ENCODE data around the gene GPR157. TPM values are rescaled to one million over a fixed set of nuclear protein-coding genes. Genes with fewer than 3 reads are reported as not detected.
"Not testable (repeated sequence)": the region's sequence is repeated elsewhere in the genome, so short reads cannot be mapped to it uniquely, and the experiment has no call there.

The GPR157 gene
- total RNA-seq, 1 experiment from 2014 or later: 9.5 TPM

- no peak for DNase-seq (ENCODE audit: extremely low read depth, low read depth)
Measured at GRCh38 chr1:9120312-9120958, 8.5 kb downstream of the GPR157 start.

GRCh38 chr1:9119745-9120144 is 9.2 kb downstream of the GPR157 start:
- no peak for DNase-seq (ENCODE audit: extremely low read depth, low read depth)

DNA sequence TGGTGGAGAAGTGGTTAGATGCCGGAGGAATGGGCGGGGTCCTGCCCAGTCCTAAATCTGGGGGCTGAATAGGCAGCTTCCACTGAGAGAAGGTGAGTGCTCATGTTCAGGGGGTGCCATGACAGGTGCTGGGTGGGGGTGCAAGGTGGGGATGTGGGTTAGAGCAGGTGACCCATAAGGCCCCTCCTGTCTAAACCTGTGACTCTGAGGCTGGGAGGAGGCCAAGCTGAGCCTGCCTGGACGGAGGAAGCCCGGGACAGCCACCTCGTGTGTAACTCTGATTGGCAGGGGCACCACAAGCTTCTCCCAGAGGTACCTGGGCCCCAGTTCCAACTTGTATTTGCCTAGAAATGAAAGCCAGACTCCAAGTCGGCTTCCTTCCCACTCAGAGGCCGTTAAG is 10.7 kb downstream of the GPR157 start:
- no peak for DNase-seq (ENCODE audit: extremely low read depth, low read depth)

DNA sequence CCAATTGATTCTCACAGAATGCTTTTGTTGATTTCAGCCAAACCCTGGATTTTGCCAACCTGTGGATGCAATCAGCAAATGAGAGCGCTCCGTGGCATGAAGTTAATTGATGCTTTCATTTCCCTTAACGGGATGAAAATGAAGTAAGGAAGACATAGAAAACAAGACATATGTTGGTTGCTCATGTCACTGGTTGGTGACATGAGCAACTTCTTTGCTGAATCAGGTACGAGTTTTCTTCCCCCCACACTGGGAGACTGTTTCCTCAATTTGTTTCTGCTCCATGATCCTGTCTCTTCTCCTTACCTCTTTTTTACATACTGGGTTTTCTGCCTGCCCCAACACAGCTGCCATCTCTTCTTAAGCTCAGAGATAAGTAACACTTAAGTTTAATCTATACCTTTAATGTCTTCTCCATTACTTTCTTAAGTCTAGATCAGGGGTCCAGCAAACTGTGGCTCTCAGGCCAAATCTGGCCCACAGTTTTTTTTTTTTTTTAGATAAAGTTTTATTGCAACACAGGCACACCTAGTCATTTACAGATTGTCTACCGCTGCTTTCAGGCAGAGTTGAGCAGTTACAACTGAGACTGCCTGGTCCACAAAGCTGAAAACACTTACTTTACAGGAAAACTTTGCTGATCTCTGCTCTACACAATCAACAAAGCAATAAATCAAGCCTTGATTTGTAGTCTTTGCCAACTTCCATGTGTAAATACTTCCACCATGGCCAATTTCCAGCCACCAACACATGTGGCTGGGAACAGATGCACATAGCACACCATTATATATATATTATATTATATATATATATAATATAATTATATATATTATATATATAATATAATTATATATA is 13.3 kb downstream of the GPR157 start:
- DNase-seq (ENCODE audit: extremely low read depth, low read depth): no peak

GRCh38 chr1:9112961-9113880 is 15.7 kb downstream of the GPR157 start:
- peak; percentile 37 for DNase-seq (ENCODE audit: extremely low read depth, low read depth)

- no peak for DNase-seq (ENCODE audit: extremely low read depth, low read depth)
Measured at GRCh38 chr1:9111957-9112356, 16.9 kb downstream of the GPR157 start.

DNA sequence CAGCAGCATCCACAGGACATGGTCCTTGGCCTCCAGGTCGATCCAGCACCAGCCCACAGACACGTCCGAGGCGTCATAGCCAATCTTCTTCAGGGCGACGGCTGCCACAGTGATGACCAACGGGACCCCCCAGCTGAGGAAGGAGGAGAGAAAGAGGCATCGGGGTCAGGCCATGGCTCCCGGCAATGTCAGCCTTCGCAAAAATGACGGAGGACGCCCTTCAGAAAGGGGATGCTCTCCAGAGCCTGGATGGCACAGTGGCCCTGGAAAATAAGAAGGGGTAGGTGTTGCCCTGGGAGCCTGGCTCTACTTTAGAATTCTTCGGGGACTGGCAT is 17.6 kb downstream of the GPR157 start:
- DNase-seq (ENCODE audit: extremely low read depth, low read depth): no peak

GRCh38 chr1:9110669-9111356 is 18.1 kb downstream of the GPR157 start:
- DNase-seq (ENCODE audit: extremely low read depth, low read depth): peak; percentile 87

DNA sequence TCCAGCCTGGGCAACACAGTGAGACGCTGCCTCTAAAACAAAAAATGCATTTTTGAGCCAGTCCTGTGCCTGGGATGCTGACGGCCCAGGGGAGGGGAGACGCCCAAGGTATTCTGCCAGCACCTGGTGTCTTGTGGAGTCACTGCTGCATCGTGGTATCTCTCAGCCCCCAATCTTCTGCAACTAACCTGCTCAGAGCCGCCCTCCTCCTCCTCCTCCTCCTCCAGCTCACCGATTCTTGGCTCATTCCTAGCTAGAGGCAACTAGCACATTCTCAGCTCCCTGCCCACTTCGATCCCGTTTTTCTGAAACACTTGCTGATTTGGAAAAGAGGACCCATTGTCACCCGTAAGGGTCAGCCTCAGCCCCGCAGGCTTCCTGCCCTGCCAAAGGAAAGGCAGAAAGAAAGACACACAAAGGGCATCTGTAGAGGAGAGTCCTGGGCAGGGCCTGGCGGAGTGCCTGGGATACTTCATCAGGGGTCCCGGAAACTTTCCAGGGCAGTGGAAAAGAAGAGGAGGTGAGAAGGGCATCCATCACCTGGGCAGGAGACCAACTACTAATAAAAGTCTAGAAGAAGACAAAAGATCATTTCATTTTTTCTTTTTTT is 20.7 kb downstream of the GPR157 start:
- DNase-seq (ENCODE audit: extremely low read depth, low read depth): no peak

DNA sequence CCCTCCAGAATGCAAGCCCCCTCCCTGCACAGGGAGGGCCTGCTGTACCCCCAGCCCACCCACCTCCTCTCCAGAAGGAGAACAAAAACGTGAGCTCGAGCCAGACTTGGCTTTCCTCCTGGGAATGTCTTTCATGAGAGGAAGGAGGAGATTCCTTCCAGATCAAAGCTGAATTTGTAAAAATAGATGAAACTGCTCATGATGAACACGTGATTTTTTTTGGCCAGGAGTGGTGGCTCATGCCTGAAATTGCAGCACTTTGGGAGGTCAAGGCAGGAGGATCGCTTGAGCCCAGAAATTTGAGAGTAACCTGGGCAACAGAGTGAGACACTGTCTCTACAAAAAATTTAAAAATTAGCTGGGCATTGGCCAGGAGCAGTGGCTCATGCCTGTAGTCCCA is 21.8 kb downstream of the GPR157 start:
- DNase-seq (ENCODE audit: extremely low read depth, low read depth): no peak

DNA sequence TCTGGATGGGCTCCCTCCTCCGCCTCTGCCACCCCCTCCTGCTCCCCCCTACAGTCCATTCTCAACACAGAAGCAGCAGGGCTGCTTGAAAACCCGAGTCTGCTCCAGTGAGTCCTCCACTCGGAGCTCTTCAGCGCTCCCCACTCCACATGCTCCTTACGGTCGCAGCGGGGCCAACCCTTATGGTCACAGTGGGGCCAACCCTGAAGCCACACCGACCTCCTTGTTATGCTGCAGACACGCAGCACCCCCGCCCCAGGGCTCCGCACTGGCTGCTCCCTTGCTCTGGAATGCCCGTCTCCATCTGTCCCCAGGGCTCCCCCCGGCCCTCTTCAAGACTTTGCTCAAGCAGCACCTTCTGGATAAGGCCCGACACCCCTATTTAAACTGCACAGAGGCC is 22.6 kb downstream of the GPR157 start:
- DNase-seq (ENCODE audit: extremely low read depth, low read depth): no peak

- DNase-seq (ENCODE audit: extremely low read depth, low read depth): no peak
Measured at GRCh38 chr1:9105336-9105867, 23.5 kb downstream of the GPR157 start.

GRCh38 chr1:9101510-9102146 is 27.3 kb downstream of the GPR157 start:
- DNase-seq (ENCODE audit: extremely low read depth, low read depth): peak; percentile 40

- DNase-seq (ENCODE audit: extremely low read depth, low read depth): no peak
Measured at GRCh38 chr1:9100471-9101043, 28.3 kb downstream of the GPR157 start.

DNA sequence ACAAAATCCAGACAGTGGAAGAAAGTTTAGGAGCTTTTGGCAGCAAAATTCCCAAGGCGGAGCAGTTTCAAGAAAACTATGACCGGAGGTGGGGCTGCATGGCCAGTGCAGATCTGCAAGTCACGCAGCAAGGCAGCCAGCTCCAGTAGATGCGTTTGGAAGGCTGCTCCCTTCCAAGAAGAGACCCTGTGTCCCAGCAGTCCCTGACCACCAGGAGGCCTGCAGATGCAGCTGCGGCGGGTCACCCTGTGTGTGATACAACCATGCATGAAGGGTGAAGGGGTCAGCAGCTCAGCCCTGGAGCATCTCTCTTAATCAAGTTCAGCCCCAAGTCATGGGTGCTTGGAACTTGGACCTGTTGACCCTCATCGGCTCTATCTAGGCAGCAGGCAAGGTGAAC is 29.3 kb downstream of the GPR157 start:
- DNase-seq (ENCODE audit: extremely low read depth, low read depth): no peak

DNA sequence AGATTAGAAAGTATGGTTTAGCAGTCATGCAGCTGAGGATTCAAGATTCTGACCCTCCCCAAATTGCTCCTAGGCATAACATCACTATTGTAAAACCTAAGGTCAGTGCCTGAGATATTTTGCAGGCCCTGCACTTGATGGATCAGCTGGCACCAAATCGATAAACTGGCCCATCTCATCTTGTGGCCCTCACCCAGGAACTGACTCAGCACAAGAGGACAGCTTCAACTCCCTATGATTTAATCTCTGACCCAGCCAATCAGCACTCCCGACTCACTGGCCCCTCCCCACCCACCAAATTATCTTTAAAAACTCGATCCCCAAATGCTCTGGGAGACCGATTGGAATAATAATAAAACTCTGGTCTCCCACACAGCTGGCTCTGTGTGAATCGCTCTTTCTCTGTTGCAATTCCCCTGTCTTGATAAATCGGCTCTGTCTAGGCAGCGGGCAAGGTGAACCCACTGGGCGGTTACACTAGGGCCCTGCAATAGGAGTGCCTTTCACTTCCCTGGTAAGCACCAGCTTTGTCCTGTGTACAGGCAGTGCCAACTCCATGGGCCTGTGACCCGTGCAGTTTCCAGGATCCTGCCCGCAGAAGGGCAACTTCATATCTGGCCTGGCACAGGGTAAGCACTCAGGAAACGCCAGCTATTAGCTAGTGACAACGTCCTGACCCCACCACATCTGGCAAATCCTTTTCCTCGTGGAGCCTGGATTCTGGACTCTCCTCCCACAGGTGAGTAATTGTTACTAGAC is 30.8 kb downstream of the GPR157 start:
- DNase-seq (ENCODE audit: extremely low read depth, low read depth): no peak

DNA sequence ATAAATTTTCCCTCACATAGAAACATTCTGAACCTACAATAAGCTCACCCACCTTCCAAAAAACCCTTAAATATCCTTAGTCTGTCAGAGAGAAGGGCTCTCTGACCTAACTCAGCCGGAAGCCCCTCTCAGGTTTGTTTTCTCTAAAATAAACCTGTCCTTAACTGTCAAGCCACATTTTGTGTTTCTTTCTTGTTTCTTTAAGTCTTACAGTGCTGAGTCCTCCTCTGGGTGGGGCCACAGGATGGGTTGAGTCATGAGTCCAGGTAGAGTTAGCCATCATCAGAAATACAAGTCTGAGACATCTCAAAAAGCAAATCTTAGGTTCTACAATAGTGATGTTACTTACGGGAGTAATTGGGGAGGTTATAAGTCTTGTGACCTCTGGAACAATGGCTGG is 33.1 kb downstream of the GPR157 start:
- no peak for DNase-seq (ENCODE audit: extremely low read depth, low read depth)

- DNase-seq (ENCODE audit: extremely low read depth, low read depth): not testable (repeated sequence)
Measured at GRCh38 chr1:9093996-9094595, 34.8 kb downstream of the GPR157 start.
